Stomach (tissue), 4 donors: Measurements from ENCODE around the gene VRK2.
"Not testable (repeated sequence)": the region's sequence is repeated elsewhere in the genome, so short reads cannot be mapped to it uniquely, and the experiment has no call there.

Experiments used
- EP300 ChIP-seq: sonication (generic); formaldehyde crosslinking; IDR thresholded peaks from one replicate; pipeline ENCODE4 v1.6.1; 2017; ENCODE audit warnings: antibody characterized with exemption
- POLR2A ChIP-seq, 4 donors: fragments of 450-650 bp; IDR thresholded peaks; one replicate each; pipeline ENCODE4 v1.6.1; 2016; ENCODE audit warnings: antibody characterized with exemption in 4 of 4, control low read depth in 2 of 4, mild to moderate bottlenecking in 1 of 4, moderate library complexity in 1 of 4
- POLR2AphosphoS5 ChIP-seq, 3 donors: sonication (generic); formaldehyde crosslinking; IDR thresholded peaks; one replicate each; pipeline ENCODE4 v1.6.1; 2016; ENCODE audit warnings: antibody characterized with exemption in 3 of 3
- TF ChIP-seq, protein P1 (sequence below), 7 experiments: fragments of 450-650 bp in 4 of 7; fragments of 200-600 bp in 3 of 7; sonication (generic) in 3 of 7; IDR thresholded peaks; one replicate each; pipeline ENCODE4 v1.5.1; 2016 to 2019; ENCODE audit warnings: antibody characterized with exemption in 7 of 7, control low read depth in 2 of 7, mild to moderate bottlenecking in 1 of 7

DNA sequence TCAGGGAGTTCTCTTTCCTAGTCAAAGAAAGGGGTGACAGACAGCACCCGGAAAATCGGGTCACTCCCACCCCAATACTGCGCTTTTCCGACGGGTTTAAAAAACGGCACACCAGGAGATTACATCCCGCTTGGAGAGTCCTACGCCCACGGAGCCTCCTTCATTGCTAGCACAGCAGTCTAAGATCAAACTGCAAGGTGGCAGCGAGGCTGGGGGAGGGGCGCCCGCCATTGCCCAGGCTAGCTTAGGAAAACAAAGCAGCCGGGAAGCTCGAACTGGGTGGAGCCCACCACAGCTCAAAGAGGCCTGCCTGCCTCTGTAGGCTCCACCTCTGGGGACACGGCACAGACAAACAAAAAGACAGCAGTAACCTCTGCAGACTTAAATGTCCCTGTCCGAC is 125.2 kb downstream of the VRK2 start:
- TF ChIP-seq, protein P1, sequence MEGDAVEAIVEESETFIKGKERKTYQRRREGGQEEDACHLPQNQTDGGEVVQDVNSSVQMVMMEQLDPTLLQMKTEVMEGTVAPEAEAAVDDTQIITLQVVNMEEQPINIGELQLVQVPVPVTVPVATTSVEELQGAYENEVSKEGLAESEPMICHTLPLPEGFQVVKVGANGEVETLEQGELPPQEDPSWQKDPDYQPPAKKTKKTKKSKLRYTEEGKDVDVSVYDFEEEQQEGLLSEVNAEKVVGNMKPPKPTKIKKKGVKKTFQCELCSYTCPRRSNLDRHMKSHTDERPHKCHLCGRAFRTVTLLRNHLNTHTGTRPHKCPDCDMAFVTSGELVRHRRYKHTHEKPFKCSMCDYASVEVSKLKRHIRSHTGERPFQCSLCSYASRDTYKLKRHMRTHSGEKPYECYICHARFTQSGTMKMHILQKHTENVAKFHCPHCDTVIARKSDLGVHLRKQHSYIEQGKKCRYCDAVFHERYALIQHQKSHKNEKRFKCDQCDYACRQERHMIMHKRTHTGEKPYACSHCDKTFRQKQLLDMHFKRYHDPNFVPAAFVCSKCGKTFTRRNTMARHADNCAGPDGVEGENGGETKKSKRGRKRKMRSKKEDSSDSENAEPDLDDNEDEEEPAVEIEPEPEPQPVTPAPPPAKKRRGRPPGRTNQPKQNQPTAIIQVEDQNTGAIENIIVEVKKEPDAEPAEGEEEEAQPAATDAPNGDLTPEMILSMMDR (IDR thresholded peaks at IDR 0.05), result not testable (repeated sequence)
- not testable (repeated sequence) for TF ChIP-seq POLR2A (IDR thresholded peaks at IDR 0.05); POLR2AphosphoS5 (IDR thresholded peaks at IDR 0.05); EP300
